Keratinocyte (primary cell): Measurements from ENCODE around the gene ERC2. TPM values are rescaled to one million over a fixed set of nuclear protein-coding genes. Genes with fewer than 3 reads are reported as not detected.

Experiments used
- DNase-seq: peaks from one replicate; pipeline ENCODE4 v3.0.0-alpha.2; 2011; ENCODE audit warnings: low read depth, missing footprints, low spot score
- FAIRE-seq: peaks from 2 replicates; lab custom pipeline; 2011; peaks lifted over from hg19 to GRCh38; lab: Jason Lieb, UNC
- H2AFZ ChIP-seq: 2 replicates; pipeline ENCODE4 v1.6.0; 2012; ENCODE audit warnings: low read length, control low read depth, inconsistent platforms; ENCODE audit not compliant: control insufficient read depth
- H3K27ac ChIP-seq: 2 replicates; pipeline ENCODE4 v1.5.1; 2011; ENCODE audit warnings: low read length; ENCODE audit not compliant: control insufficient read depth, insufficient read depth
- H3K27me3 ChIP-seq: 3 replicates; pipeline ENCODE4 v1.6.0; 2011; ENCODE audit warnings: low read length; ENCODE audit not compliant: control insufficient read depth, insufficient read depth; ENCODE audit errors: extremely low read depth
- H3K36me3 ChIP-seq, 2 experiments: 2 replicates in 1 of 2; 3 replicates in 1 of 2; pipeline ENCODE4 v1.5.1; 2011; ENCODE audit warnings: low read length in 2 of 2, mild to moderate bottlenecking in 1 of 2; ENCODE audit not compliant: control insufficient read depth in 2 of 2, insufficient read depth in 2 of 2; ENCODE audit errors: extremely low read depth in 1 of 2
- H3K4me1 ChIP-seq: 3 replicates; pipeline ENCODE4 v1.5.1; 2011; ENCODE audit warnings: low read length; ENCODE audit not compliant: control insufficient read depth, insufficient read depth; ENCODE audit errors: extremely low read depth
- H3K4me2 ChIP-seq: 3 replicates; pipeline ENCODE4 v1.6.0; 2011; ENCODE audit warnings: low read depth, low read length; ENCODE audit not compliant: control insufficient read depth, insufficient read depth; ENCODE audit errors: extremely low read depth
- H3K4me3 ChIP-seq, 3 experiments: fragments of 200-600 bp in 1 of 3; sonication (generic) in 1 of 3; 2 replicates in 2 of 3; 3 replicates in 1 of 3; pipeline ENCODE4 v1.5.1; 2011 to 2016; ENCODE audit warnings: low read length in 3 of 3, mild to moderate bottlenecking in 3 of 3, control low read depth in 2 of 3, inconsistent platforms in 1 of 3, low read depth in 1 of 3, mixed read lengths in 1 of 3, mixed run types in 1 of 3, moderate library complexity in 1 of 3; ENCODE audit not compliant: control insufficient read depth in 2 of 3, insufficient read depth in 2 of 3; ENCODE audit errors: extremely low read depth in 1 of 3
- H3K79me2 ChIP-seq: 2 replicates; pipeline ENCODE4 v1.6.0; 2012; ENCODE audit warnings: low read length; ENCODE audit not compliant: control insufficient read depth, insufficient read depth
- H3K9ac ChIP-seq: 3 replicates; pipeline ENCODE4 v1.6.0; 2011; ENCODE audit warnings: low read length; ENCODE audit not compliant: control insufficient read depth, insufficient read depth; ENCODE audit errors: extremely low read depth
- H3K9me1 ChIP-seq: 3 replicates; pipeline ENCODE4 v1.6.0; 2011; ENCODE audit warnings: low read length; ENCODE audit not compliant: control insufficient read depth, insufficient read depth; ENCODE audit errors: extremely low read depth
- H3K9me3 ChIP-seq: 2 replicates; pipeline ENCODE4 v1.5.1; 2012; ENCODE audit warnings: low read depth, low read length; ENCODE audit not compliant: control insufficient read depth
- H4K20me1 ChIP-seq: 3 replicates; pipeline ENCODE4 v1.6.0; 2011; ENCODE audit warnings: low read length; ENCODE audit not compliant: control insufficient read depth, insufficient read depth; ENCODE audit errors: extremely low read depth
- EZH2 ChIP-seq: IDR thresholded peaks from one replicate; pipeline ENCODE4 v1.6.1; 2012; ENCODE audit warnings: inconsistent platforms, mild to moderate bottlenecking, low read length, moderate library complexity
- dilution Hi-C: fragments of 300-500 bp; cut with MboI; formaldehyde crosslinking; loops from one replicate; pipeline ENCODE4 v1.7.0; 2020; ENCODE audit warnings: low sequenced_read_pairs; ENCODE audit not compliant: extremely low pct_ligation_motif_present
- polyA plus RNA-seq, 5 experiments: library from polyadenylated mRNA; depleted of rRNA in 3 of 5; stranded (reverse) in 3 of 5; stranded (forward) in 1 of 5; unstranded in 1 of 5; fragments of >200 nt; gene quantifications; 1 replicate in 1 of 5; 2 replicates in 3 of 5; 3 replicates in 1 of 5; pipeline versions ENCODE4 v1.2.1 to v1.2.3, GENCODE V29; 2011 to 2012; ENCODE audit warnings: missing spikeins in 2 of 5, low read depth in 1 of 5, low replicate concordance in 1 of 5
- TF ChIP-seq, protein P1 (sequence below), 3 experiments: IDR thresholded peaks in 1 of 3; conservative IDR thresholded peaks in 1 of 3; optimal IDR thresholded peaks in 1 of 3; 2 replicates in 2 of 3; 3 replicates in 1 of 3; pipeline versions ENCODE3 to v1.5.1; 2011; ENCODE audit warnings: low read length in 3 of 3, mild to moderate bottlenecking in 3 of 3, moderate library complexity in 2 of 3, control low read depth in 1 of 3, inconsistent platforms in 1 of 3; ENCODE audit not compliant: insufficient read depth in 2 of 3; ENCODE audit errors: extremely low read depth in 1 of 3

The ERC2 gene
- polyA plus RNA-seq, 1 donor (not counting 4 experiments of a cell fraction or from before 2014, with no cell fraction given), result 0.08 TPM

GRCh38 chr3:55854494-55854893, 613.8 kb downstream of the ERC2 start:
- Histone ChIP-seq H3K4me1 (no peaks in the 10 kb centered on the region), H3K27me3 (no peaks in the 10 kb centered on the region), H3K4me2 (no peak overlapping the region), H4K20me1 (no peaks in the 10 kb centered on the region), H2AFZ (no peak overlapping the region), H3K4me3 (no peak overlapping the region), H3K79me2 (no peaks in the 10 kb centered on the region), H3K36me3 (no peaks in the 10 kb centered on the region), H3K9me3 (no peaks in the 10 kb centered on the region), H3K9me1 (no peaks in the 10 kb centered on the region), H3K27ac (no peak overlapping the region), H3K9ac (no peak overlapping the region)
- FAIRE-seq, result no peak
- DNase-seq, result no peak
- TF ChIP-seq, protein P1, sequence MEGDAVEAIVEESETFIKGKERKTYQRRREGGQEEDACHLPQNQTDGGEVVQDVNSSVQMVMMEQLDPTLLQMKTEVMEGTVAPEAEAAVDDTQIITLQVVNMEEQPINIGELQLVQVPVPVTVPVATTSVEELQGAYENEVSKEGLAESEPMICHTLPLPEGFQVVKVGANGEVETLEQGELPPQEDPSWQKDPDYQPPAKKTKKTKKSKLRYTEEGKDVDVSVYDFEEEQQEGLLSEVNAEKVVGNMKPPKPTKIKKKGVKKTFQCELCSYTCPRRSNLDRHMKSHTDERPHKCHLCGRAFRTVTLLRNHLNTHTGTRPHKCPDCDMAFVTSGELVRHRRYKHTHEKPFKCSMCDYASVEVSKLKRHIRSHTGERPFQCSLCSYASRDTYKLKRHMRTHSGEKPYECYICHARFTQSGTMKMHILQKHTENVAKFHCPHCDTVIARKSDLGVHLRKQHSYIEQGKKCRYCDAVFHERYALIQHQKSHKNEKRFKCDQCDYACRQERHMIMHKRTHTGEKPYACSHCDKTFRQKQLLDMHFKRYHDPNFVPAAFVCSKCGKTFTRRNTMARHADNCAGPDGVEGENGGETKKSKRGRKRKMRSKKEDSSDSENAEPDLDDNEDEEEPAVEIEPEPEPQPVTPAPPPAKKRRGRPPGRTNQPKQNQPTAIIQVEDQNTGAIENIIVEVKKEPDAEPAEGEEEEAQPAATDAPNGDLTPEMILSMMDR (optimal IDR thresholded peaks at IDR 0.05 in 1 of 3, IDR thresholded peaks at IDR 0.05 in 1 of 3, conservative IDR thresholded peaks at IDR 0.05 in 1 of 3; ENCODE audit: extremely low read depth in 1 of 3, insufficient read depth in 2 of 3, low read length in 3 of 3), result no peak
- TF ChIP-seq EZH2, result no peak
- dilution Hi-C loops, result no loop called here

DNA sequence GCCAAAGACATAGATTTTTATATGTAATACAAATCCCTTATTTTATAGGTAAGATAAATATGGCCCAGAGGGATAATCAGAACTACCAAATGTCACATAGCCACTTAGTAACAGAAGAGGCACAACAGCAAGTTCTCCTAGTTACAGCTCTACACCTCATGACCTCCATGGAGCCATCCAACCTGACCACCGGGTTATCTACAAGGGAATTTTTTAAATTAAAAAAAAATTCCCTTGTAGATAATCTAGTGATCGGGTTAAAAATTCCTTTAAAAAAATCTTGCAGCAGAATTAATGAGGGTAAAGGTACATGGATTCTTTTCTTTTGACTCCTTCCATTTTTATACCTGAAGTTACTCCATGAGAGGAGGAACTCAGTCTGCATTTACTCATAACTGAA, 615.9 kb downstream of the ERC2 start:
- Histone ChIP-seq H3K9me3 (no peaks in the 10 kb centered on the region), H3K4me3 (no peak overlapping the region), H3K4me2 (no peak overlapping the region), H3K36me3 (no peaks in the 10 kb centered on the region), H4K20me1 (no peaks in the 10 kb centered on the region), H3K9me1 (no peaks in the 10 kb centered on the region), H2AFZ (no peak overlapping the region), H3K27ac (no peak overlapping the region), H3K79me2 (no peaks in the 10 kb centered on the region), H3K9ac (no peak overlapping the region), H3K4me1 (no peaks in the 10 kb centered on the region), H3K27me3 (no peaks in the 10 kb centered on the region)
- FAIRE-seq (no peak), DNase-seq (no peak)
- dilution Hi-C loops, result no loop called here
- TF ChIP-seq, protein P1 (optimal IDR thresholded peaks at IDR 0.05 in 1 of 3, IDR thresholded peaks at IDR 0.05 in 1 of 3, conservative IDR thresholded peaks at IDR 0.05 in 1 of 3; ENCODE audit: extremely low read depth in 1 of 3, insufficient read depth in 2 of 3, low read length in 3 of 3), result no peak
- no peak for TF ChIP-seq EZH2
